ENCODE data around the gene GPAM.
"Not testable (repeated sequence)": the region's sequence is repeated elsewhere in the genome, so short reads cannot be mapped to it uniquely, and the experiment has no call there.

The GPAM gene, protein sequence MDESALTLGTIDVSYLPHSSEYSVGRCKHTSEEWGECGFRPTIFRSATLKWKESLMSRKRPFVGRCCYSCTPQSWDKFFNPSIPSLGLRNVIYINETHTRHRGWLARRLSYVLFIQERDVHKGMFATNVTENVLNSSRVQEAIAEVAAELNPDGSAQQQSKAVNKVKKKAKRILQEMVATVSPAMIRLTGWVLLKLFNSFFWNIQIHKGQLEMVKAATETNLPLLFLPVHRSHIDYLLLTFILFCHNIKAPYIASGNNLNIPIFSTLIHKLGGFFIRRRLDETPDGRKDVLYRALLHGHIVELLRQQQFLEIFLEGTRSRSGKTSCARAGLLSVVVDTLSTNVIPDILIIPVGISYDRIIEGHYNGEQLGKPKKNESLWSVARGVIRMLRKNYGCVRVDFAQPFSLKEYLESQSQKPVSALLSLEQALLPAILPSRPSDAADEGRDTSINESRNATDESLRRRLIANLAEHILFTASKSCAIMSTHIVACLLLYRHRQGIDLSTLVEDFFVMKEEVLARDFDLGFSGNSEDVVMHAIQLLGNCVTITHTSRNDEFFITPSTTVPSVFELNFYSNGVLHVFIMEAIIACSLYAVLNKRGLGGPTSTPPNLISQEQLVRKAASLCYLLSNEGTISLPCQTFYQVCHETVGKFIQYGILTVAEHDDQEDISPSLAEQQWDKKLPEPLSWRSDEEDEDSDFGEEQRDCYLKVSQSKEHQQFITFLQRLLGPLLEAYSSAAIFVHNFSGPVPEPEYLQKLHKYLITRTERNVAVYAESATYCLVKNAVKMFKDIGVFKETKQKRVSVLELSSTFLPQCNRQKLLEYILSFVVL

DNA sequence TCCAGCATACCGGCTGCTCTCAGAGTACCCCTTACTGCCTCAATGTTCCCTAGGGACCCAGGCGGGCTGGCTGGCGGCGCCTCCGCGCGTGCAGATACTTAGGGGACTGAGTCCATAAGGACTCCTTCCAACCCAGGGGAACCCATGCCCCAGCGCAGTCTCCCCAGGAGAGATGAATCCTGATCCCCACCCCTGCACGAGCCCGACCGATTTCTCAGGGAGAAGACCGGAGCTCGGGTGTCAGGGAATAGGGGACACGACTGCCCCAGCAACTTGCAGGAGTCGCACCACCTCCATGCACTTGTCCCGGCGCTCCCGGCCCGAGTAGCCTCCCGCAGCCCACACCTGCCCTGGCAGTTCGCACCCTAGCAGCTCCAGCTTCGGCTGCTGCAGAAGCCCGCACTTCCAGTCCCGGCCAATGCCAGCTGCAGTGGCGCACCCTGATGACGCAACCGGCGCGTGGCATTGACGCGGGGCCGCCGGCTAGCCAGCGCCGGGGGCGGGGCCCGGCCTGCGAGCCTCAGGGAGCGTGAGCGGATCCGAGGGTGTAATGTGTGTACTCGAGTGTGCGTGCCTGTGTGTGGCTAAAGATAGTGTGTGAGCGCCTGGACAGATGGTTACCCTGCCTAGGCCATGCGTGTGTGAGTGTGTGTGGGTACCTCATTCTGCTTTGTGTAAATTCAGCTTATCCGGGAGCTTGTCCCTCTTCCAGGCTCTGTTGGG is at the start of gene GPAM:
Gene GPAM, minus strand, starts transcription at position 437 of the 723 bp plus-strand sequence. CDS start 1,981 bp downstream, outside the sequence.
- DNase-seq: peak; percentile 91

DNA sequence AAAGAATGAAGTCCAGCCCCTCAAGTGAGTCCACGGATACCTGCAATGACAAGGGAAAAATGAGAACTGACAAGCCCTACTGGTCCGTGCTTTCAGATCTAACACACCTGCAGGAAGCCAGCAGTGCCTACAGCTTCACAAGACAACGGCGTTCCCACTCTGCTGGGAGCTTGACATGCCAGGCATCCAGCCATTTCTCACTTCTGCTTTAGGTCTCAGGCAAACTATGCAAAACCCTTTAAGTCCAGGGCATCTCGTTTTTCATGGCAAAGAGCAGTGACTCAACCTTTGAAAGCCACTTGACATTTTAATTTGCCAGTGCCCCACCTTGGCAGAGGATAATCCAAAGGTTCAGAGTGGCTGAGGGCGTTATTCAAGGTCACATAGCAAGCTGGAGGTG is 49.1 kb upstream of the GPAM start:
- no peak for DNase-seq

DNA sequence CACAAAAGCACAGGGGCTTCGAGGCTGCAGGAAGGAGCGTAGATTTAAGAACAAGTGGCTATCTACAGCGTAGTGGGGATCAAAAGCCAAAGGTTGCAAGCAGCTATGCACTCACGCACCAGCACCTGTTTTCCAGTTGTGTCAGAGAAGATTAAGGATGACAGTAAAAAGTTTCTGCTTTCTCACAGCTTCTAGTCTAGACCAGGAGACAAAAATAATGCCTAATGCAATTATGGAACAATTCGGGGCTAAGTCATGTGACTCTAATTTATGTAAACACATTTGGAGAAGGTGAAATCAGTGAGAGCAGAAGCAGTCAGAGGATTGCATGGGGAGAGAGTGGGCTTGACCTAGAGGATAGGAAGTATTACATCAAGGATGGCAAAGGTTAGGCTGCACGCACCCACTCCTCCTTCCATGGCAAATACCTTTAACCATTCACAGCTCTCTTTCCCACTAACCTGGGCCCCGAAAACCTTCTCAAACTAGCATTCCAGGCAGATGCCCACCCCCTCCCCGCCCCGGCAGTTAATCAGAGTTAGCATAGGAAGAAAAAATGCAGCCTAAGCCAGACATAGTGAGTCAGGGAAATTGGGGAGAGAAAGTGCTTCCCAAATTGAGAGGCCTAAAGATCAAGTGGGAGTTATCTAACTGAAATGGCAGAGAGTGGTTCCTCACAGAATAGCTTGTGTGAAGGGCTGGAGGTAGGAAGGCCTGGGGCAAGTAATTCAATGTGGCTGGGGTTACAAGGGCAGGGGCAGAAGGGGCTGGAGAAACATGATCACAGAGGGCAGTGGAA is 48.2 kb upstream of the GPAM start:
- DNase-seq: peak; percentile 35

DNA sequence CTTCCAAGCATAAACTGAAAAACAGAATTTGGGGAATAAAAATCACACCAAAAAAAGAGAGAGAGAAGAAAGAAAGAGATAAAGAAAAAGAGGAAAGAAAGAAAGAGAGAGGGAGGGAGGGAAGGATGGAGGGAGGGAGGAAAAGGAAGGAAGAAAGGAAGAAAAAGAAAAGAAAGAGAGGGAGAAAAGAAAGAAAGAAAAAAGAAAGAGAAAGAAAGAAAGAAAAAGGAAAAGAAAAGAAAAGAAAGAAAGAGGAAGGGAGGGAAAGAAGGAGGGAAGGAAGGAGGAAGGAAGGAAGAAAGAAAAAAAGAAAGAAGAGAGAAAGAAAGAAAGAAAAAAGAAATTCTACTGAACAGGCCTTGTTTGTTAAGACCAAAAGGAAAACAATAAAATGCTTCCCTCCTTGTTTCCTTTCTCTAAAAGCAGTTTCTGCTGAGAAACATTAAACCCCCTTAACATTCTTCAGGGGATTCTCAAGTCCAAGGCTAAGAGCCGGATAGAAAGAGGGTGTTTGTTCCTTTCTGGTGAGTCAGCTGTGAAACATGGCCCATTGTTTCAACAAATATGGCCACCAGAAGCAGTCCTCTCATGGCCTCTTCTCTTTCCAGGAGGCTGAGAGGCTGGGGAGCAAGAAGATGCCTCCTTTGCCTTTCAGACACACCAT is 46.9 kb upstream of the GPAM start:
- peak; percentile 65 for DNase-seq

DNA sequence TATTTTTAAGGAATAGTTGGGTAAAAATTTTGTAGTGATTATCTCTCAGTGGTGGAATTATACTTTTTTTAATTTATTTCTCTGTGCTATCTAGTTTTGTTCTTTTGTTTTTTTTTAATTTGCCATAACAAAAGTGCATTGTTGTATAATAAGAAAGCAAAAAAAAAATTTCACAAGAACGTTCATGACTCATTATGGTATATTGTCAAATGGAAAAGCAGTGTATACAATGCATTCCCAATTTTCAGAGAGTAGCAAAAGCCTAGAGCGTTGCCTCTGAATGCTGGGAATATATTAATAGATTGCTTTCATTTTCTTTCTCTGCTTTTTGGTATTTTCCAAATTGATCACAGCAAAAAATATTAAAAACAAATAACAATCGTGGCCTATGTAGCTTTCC is 46.3 kb upstream of the GPAM start:
- DNase-seq: no peak

DNA sequence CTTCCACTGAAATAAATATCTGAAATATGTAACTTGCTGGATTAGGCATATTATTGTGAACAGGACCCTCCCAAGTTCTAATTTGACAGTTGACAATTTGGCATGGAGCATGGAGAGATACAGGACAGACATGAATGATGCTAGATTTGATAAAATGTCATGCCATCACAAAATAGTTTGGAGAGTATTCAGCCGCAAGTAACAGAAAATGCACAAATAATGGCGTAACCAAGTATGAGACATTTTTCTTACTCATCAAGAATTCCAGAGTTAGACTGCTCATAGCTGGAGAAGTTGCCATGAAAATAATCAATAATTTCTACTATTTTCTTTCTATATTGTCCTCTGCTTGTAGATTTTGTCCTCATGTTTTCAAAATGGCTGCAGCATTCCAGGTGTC is 45.5 kb upstream of the GPAM start:
- DNase-seq: peak; percentile 38

DNA sequence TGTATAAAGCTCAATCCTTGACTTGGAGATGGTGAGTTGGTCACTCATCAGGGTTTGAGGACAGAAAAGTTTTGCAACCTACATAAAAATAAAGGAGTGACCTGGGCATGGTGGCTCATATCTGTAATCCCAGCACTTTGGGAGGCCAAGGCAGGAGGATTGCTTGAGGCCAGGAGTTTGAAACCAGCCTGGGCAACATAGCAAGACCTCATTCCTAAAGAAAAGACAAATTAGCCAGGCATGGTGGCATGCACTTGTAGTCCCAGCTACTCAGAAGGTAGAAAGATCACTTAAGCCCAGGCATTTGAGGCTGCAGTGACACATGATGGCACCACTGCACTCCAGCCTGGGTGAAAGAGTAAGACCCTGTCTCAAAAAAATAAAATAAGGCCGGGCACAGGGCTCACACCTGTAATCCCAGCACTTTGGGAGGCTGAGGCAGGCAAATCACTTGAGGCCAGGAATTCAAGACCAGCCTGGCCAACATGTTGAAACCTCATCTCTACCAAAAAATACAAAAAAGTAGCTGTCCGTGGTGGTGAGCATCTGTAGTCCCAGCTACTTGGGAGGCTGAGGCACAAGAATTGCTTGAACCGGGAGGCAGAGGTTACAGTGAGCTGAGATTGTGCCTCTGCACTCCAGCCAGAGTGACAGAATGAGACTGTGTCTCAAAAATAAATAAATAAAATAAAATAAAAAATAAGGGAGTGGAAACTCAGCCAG is 45.0 kb upstream of the GPAM start:
- not testable (repeated sequence) for DNase-seq

DNA sequence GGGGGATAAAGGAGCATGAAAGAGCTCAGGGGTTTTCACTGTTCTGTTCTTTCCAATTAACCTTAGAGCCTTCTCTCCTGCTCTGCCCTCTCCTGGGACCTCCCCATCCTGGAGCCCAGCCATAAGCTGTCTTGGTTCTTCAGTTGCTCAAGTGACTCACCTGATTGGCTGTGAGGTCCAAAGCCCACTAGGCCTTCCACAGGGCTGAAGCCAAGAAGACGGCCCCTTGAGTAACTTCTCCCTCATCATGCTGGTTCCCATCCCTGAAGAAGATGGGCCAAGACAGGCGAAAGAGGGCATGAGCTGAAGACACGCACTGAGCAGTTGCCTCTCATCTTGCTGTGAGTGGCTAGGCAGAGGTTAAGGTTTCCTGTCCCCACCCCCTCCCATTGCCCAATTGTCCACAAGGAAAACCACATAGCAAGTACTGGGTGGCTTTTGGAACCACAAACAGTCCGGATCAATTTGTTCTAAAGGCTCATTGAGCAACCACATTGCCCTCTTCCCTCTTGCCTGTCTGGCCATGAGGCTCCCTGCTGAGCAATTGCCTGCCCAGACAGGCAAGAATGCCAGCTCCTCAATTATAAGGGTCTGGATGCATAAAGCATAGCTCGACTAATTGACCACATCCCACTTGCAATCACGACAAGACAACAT is 43.9 kb upstream of the GPAM start:
- DNase-seq: peak; percentile 88

DNA sequence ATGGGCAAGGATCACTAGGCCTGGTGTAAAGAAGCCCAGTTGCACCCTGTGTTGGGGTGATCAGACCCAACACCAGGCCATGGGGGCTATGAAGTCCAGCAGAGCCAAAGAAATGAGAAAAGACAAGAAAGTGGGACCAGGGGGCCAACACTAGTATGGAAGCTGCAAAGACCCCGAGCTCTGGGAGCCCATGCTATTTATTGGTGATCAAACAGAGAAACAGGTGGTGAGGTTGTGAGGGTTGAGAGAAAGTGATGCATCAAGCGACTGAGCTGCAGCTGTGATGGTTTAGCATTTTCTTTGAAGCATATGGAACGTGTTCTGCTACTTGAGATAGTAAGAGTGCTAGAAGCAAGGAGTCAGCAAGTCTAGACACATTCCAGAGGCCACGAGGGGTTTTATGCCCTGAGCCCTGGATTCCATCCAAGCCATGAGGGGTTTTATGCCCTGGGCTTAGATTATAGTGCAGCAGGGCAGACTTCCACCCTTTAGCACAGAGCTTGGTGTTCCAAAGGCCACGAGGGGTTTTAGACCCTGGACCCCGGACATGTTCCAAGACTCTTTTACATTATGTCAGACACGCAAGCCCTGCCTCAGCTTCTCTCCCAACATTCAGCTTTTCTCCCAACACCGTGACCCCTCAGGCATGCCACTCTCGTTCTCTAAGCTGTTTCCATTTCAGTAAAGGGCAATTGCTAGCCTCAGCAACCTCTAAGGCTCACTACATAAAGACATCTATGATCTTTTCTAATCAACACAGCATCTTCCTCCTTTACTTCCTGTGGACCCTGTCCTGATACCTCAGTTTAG is 43.1 kb upstream of the GPAM start:
- DNase-seq: no peak

DNA sequence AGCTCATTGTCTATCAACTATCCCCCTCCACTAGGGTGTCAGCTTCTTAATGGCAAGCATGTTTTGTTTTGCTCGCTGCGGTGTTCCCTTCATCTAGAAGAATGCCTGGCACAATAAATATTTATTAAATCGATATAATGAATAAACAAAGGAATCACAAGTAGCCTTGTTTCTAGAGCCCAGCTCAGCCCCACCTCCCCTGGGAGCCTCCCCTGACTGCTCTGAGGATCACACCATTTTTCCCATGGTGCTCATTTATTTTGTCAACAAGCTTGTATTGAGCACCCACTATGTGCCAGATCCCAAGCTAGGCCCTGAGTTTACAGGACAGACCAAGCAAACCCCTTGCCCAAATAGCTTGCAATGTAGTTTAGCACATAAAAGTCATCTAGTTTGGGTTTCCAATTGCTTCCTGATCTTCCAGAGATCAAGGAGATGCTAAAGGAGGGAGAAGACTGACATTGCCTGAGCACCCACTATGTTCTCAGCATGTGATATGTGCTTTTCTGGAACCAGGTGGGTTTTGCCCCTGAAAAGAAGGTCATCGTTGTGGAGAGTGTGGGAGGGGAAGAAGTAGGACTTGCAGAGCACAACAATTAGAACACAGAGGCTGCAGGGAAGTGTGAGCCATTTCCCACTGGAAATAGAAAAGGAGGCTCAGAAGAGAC is 42.3 kb upstream of the GPAM start:
- no peak for DNase-seq

DNA sequence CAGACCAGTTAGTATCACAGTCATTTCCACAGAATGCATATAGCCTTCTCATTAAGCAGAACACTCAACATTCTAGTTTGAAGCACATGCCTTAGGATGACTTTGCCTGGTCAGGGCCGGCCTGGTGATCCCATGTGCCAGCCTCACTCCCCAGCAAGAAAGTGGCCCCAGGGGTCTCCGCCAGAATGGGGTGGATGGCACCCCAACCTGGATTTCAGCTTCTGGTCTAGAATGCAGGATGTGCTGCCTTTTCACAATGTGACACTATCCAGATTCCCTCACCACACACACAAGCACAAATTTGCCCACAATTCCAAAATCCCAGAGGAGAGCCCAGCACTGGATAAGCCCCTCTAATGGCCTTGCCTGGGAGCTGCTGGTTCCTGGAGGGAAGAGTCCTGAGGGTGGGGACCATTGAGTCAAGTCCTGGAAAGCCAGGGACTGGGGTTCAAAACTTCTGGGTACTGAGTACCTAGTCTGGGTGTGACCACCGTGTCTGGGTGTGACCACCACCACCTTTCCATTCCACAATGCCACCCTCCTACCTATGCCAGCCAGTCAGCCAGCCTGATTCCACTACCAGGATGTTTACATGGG is 41.5 kb upstream of the GPAM start:
- DNase-seq: no peak

DNA sequence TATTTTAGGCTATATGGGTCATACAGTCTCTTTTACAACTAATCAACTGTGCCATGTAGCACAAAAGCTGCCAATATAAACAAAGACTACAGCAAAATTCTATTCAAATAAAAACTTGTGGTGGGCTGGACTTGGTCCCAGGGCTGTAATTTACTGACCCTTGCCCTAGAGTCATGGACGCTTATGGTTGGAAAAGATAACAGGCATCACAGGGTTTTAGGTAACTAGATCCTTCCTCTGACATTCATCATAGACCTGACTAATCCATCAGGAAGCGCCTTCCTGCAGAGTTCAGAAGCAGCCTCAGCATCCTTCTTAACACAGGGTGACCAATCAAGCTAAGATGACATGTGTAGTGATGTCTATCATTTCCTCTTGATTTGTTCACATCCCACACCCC is 40.2 kb upstream of the GPAM start:
- no peak for DNase-seq

DNA sequence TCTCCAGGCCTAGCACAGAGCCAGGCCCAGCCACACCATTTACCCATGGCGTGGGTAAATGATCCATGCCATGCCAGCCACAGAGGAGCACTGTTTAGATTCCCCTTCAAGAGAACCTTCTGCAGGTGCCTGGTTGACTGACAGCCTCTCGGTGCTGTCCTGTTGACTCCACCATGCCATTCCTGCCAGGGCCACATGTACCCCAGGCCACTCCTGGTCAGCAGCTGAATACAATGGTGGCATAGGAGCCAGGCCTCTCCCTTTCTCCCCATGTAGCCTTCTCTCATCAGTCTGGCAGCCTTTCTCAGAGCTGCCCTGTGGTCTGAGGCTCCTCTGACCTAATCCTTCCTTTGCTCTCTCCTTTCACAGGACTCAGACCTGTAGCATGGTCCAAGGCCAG is 39.2 kb upstream of the GPAM start:
- no peak for DNase-seq

DNA sequence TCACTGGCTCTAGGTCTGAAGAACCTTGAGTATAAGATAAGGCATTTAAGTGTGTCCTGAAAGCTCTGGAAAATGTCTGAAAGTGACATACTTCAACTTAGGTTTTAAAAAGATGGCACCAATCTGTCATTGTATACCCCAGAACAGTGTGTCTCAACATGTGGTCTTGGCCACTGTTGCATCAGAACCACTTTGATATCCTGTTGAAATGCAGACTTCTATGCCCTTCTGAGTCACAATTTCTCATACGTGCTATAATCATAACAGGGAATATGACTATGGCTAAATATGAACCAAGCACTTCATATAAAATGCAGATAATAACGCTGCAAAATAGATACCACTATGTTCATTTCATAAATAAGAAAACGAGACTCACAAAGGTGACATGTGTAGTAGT is 38.0 kb upstream of the GPAM start:
- peak; percentile 51 for DNase-seq

DNA sequence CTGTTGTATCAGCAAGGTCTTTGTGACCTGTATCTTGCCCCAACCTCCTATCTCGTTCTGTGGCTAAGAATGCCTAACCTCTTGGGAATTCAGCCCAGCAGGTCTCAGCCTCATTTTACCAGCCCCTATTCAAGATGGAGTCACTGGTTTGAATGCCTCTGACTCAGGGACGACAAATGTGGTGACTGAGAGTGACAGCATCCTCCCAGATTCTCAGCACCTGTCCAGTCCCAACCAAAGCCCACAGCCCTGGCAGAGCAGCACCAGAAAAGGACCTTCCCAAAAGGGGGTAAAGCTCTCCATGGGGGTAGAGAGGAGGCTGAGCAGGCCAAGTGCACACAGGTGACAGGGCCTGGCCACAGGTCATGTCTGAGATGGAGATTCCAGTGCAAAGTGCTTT is 35.4 kb upstream of the GPAM start:
- no peak for DNase-seq

DNA sequence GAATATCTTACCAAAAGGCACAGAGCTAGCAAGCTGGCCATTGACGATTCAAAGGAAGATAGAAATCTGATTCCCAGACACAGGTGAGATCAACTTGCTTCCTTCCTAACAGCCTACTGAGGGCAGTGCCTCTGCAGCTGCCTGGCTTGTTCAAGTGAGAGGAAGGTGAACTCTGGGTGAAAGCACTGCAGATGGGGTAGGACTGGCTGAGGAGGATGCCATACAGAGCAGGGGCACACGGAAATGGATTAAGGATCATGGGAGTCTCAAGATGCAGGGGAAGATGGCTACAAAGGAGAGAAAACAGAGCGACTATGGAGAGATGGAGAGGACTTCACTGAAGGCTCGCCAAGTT is 34.4 kb upstream of the GPAM start:
- DNase-seq: no peak

DNA sequence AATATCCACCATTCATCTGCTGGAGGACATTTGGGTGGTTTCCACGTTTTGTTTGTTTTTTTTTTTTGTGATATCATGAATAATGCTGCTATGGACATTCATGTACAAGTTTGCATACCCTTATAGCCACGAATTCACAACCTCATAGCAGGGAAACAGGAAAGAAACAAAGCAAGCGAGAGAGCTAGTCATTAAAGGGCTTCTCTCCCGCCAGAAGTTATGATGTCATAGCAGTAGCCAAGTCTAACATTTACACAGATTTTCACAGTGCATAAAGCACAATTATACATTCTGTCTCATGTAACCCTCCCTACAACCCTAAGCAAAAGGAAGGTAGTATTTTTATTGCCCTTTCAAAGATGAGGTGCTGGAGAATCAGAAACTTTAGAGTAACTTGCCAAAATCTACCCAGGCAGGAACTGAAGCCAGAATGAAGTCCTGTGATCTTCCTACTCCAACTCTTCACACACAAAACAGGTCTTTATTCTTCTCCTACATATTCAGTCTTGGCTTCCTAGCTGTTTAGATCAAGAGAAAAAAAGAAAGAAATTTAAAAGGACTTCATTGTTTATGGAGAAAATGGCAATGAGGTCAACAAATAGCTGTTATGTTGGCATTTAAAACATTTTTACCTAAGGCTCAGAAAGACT is 33.9 kb upstream of the GPAM start:
- no peak for DNase-seq

DNA sequence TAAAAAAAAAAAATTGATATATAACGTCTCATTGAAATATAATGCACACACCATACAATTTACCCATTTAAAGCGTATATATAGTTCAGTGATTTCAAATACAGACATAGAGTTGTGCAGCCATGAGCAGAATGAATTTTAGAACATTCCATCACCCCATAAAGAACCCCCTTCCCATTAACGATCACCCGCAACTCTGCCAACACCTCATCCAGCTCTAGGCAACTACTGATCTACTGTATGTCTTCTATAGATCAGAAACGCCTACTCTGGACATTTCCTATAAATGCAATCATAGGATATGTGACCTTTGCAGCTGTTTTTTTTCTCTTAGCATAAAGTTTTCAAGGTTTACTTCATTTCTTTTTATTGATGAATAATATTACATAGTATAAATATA is 33.4 kb upstream of the GPAM start:
- DNase-seq: no peak

DNA sequence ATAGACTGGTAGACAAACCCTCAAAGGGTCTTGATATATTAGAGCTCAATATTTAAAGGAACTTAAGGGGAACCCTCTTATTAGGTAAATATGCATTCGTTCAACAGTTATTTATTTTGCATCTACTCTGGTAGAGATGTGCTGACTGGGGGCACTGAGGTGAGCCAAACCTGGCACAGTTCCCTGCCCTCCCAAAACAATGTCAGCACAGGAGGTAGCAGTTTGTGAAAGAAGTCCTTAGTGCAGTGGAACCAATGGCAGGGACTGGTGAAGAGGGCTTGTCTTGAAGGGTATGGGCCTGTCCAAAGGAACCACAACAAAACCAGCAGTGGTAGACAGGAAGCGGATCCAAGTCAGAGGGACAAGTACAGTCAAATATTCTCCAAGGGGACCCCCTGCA is 32.6 kb upstream of the GPAM start:
- no peak for DNase-seq
